Measurements from ENCODE around the gene ADPRH.
"Not testable (repeated sequence)": the region's sequence is repeated elsewhere in the genome, so short reads cannot be mapped to it uniquely, and the experiment has no call there.

ADPRH gene

GRCh38 chr3:119550192-119550910, 28.9 kb upstream of the ADPRH start:
- CTCF ChIA-PET, result interaction anchor here (0.6 to 2.6 kb wide), 9 partner anchors 8 to 129 kb away, joined by 3 to 20 read pairs (median 3); partner anchors contain the start of genes CD80 and COX17
- POLR2A ChIA-PET, result interaction anchor here (0.6 to 1.4 kb wide), 3 partner anchors 12 to 448 kb away, joined by 3 to 10 read pairs (median 5); no protein-coding TSS in a partner anchor
- TF ChIP-seq CTCF (IDR thresholded peaks at IDR 0.05; ENCODE audit: control extremely low read depth, extremely low read depth, low read depth, missing control alignments), result no peak
- no peak for DNase-seq (ENCODE audit: extremely low spot score)

- POLR2A ChIA-PET, result interaction anchor here (0.6 to 0.9 kb wide), 3 partner anchors 58 to 87 kb away, joined by 5 to 6 read pairs (median 6); no protein-coding TSS in a partner anchor
- CTCF ChIA-PET, result interaction anchor here (0.8 to 2.6 kb wide), 4 partner anchors 8 to 69 kb away, joined by 3 to 20 read pairs (median 5); partner anchors contain the start of gene CD80
- DNase-seq (ENCODE audit: extremely low spot score), result no peak
- no peak for TF ChIP-seq CTCF (IDR thresholded peaks at IDR 0.05; ENCODE audit: control extremely low read depth, extremely low read depth, low read depth, missing control alignments)
Observed at GRCh38 chr3:119551598-119551997, 27.7 kb upstream of the ADPRH start.

DNA sequence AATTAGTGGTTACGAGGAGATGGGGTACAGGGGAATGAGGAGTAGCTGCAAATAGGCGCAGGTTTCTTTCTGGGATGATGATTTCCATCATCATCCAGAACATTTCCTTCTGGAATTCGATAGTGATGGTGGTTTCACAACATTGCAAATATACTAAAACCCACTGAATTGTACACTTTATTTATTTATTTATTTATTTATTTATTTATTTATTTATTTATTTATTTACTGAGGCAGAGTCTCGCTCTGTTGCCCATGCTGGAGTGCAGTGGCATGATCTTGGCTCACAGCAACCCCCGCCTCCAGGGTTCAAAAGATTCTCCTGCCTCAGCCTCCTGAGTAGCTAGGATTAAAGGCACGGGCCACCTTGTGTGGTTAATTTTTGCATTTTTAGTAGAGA, 26.4 kb upstream of the ADPRH start:
- not testable (repeated sequence) for DNase-seq (ENCODE audit: extremely low spot score)
- ChIA-PET CTCF (interaction anchor here (0.7 to 1.2 kb wide), 2 partner anchors 98 to 128 kb away, joined by 3 read pairs; no protein-coding TSS in a partner anchor), POLR2A (interaction anchor here (1.3 kb wide), 1 partner anchor 29 kb away, joined by 3 read pairs; no protein-coding TSS in a partner anchor)

GRCh38 chr3:119553823-119554415, 25.4 kb upstream of the ADPRH start:
- no peak for TF ChIP-seq CTCF (IDR thresholded peaks at IDR 0.05; ENCODE audit: control extremely low read depth, extremely low read depth, low read depth, missing control alignments)
- CTCF ChIA-PET, result interaction anchor here (0.9 to 1.2 kb wide), 2 partner anchors 11 to 127 kb away, joined by 3 to 4 read pairs; no protein-coding TSS in a partner anchor
- POLR2A ChIA-PET, result interaction anchor here (0.6 to 1.0 kb wide), 2 partner anchors 53 to 59 kb away, joined by 3 read pairs; no protein-coding TSS in a partner anchor
- no peak for DNase-seq (ENCODE audit: extremely low spot score)

DNA sequence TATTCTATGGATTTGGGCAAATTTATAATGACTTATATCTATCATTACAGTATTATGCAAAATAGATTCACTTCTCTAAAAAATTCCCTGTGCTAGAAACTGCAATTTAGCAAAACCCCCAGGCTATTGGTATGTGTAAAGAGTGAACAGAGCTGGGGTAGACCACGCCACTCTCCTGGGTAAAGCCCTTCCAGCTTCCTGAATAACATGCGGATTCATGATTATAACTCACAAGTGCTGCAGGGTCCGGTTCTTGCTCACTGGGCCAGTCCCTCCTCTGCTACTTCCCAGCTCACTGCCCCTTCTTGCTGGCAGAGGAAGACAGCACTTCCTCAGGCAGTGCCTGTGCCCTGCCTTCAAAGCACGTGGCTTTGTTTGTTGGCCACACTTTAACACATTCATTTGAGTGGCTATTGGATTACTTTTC, 24.0 kb upstream of the ADPRH start:
- no peak for DNase-seq (ENCODE audit: extremely low spot score)
- no peak for TF ChIP-seq CTCF (IDR thresholded peaks at IDR 0.05; ENCODE audit: control extremely low read depth, extremely low read depth, low read depth, missing control alignments)
- ChIA-PET POLR2A (interaction anchor here (1.1 to 1.4 kb wide), 2 partner anchors 19 to 45 kb away, joined by 3 to 4 read pairs; no protein-coding TSS in a partner anchor), CTCF (interaction anchor here (1.6 to 3.2 kb wide), 3 partner anchors 16 to 45 kb away, joined by 3 to 21 read pairs (median 8); partner anchors contain the start of gene ADPRH)

DNA sequence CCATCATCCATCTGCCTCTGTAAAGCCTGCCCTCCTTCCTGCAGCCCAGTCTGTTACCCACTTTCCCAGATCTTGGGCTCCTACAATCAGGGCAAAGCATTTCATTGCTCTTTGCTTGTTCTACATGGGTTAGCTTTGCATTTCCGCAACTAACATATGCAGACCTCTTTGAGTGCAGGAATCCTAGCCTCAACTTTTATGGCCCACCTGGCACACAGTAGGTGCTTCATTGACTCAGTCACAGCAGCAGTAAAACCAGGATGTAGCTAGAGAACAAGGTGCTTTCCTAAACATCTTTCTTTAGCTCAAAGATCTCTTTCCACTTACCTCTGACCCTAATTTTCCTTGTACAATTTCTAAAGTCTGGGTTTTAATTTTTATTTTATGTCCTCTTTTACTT, 23.4 kb upstream of the ADPRH start:
- TF ChIP-seq CTCF (IDR thresholded peaks at IDR 0.05; ENCODE audit: control extremely low read depth, extremely low read depth, low read depth, missing control alignments), result no peak
- CTCF ChIA-PET, result interaction anchor here (0.9 to 3.2 kb wide), 5 partner anchors 17 to 672 kb away, joined by 3 to 21 read pairs (median 3); partner anchors contain the start of gene ADPRH
- DNase-seq (ENCODE audit: extremely low spot score), result no peak
- POLR2A ChIA-PET, result interaction anchor here (1.1 to 1.4 kb wide), 2 partner anchors 19 to 44 kb away, joined by 3 to 4 read pairs; no protein-coding TSS in a partner anchor

Measured in GM10248 (cell line).